ENCODE measurements around the gene ADAM12.

Gene ADAM12

GRCh38 chr10:126013489-126014281 lies 374.6 kb downstream of the ADAM12 start (continued):
- TF ChIP-seq ZNF830 (tag by site-specific recombination; IDR thresholded peaks at IDR 0.05; ENCODE audit: low read depth) (no peak), TSHZ1 (tag by site-specific recombination; IDR thresholded peaks at IDR 0.05; ENCODE audit: borderline replicate concordance) (0 out of 2 replicates have a peak, but pooled peaks have one; percentile 20), ZSCAN16 (tag by site-specific recombination; IDR thresholded peaks at IDR 0.05) (no peak), ZNF394 (tag by site-specific recombination; IDR thresholded peaks at IDR 0.05; ENCODE audit: borderline replicate concordance) (peak; percentile 38; the same call in 1 of the 2 replicates)

GRCh38 chr10:126012485-126012884 lies 375.8 kb downstream of the ADAM12 start:
- Histone ChIP-seq H3K27ac (ENCODE audit: extremely low read depth, low read depth, low read length) (no peak overlapping the region), H3K4me1 (ENCODE audit: control insufficient read depth, insufficient read depth, low read length) (no peaks in the 10 kb centered on the region; the same call in 1 of the 2 replicates), H3K4me3 (ENCODE audit: low read depth, low read length) (no peak overlapping the region), H3K36me3 (ENCODE audit: control insufficient read depth in 2 of 2, insufficient read depth in 1 of 2, low read length in 2 of 2) (no peaks in the 10 kb centered on the region), H3K9me3 (ENCODE audit: control insufficient read depth, insufficient read depth, low read depth, low read length) (no peaks in the 10 kb centered on the region)
- ChIA-PET CTCF (no interaction called here), POLR2A (no interaction called here)
- no peak for TF ChIP-seq ZNF398 (tag by site-specific recombination; IDR thresholded peaks at IDR 0.05)
- TF ChIP-seq ZNF549 (tag by site-specific recombination; IDR thresholded peaks at IDR 0.05) = no peak
- no peak for TF ChIP-seq ZNF366 (tag by site-specific recombination; conservative IDR thresholded peaks at IDR 0.05)
- no peak for TF ChIP-seq ZNF626 (tag by site-specific recombination; IDR thresholded peaks at IDR 0.05)
- no peak for TF ChIP-seq SP3 (tag by site-specific recombination; IDR thresholded peaks at IDR 0.05)
- TF ChIP-seq ZNF610 (tag by site-specific recombination; IDR thresholded peaks at IDR 0.05; ENCODE audit: borderline replicate concordance) = no peak
- TF ChIP-seq ZNF335 (tag by site-specific recombination; conservative IDR thresholded peaks at IDR 0.05) = peak; percentile 59
- no peak for TF ChIP-seq ZNF394 (tag by site-specific recombination; IDR thresholded peaks at IDR 0.05; ENCODE audit: borderline replicate concordance)

- Histone ChIP-seq H3K4me3 (ENCODE audit: low read depth, low read length) (no peak overlapping the region), H3K9me3 (ENCODE audit: control insufficient read depth, insufficient read depth, low read depth, low read length) (no peaks in the 10 kb centered on the region), H3K27ac (ENCODE audit: extremely low read depth, low read depth, low read length) (no peak overlapping the region), H3K4me1 (ENCODE audit: control insufficient read depth, insufficient read depth, low read length) (no peaks in the 10 kb centered on the region; the same call in 1 of the 2 replicates), H3K36me3 (ENCODE audit: control insufficient read depth in 2 of 2, insufficient read depth in 1 of 2, low read length in 2 of 2) (no peaks in the 10 kb centered on the region)
- CTCF ChIA-PET = no interaction called here
- POLR2A ChIA-PET = no interaction called here
- TF ChIP-seq ZNF132 (tag by site-specific recombination; IDR thresholded peaks at IDR 0.05; ENCODE audit: borderline replicate concordance) = no peak
- TF ChIP-seq PRDM1 (tag by site-specific recombination; IDR thresholded peaks at IDR 0.05) = no peak
- no peak for TF ChIP-seq ZIC2 (tag by site-specific recombination; IDR thresholded peaks at IDR 0.05)
- TF ChIP-seq KLF9 (tag by site-specific recombination; IDR thresholded peaks at IDR 0.05; ENCODE audit: low read depth) = no peak
- TF ChIP-seq BCL11B (tag by site-specific recombination; IDR thresholded peaks at IDR 0.05; ENCODE audit: low read depth) = no peak
- TF ChIP-seq ZNF580 (tag by site-specific recombination; IDR thresholded peaks at IDR 0.05) = no peak
- no peak for TF ChIP-seq ZNF311 (tag by site-specific recombination; IDR thresholded peaks at IDR 0.05; ENCODE audit: borderline replicate concordance)
- no peak for TF ChIP-seq ZFP3 (tag by site-specific recombination; IDR thresholded peaks at IDR 0.05; ENCODE audit: low read depth)
- no peak for TF ChIP-seq ZNF280C (tag by site-specific recombination; IDR thresholded peaks at IDR 0.05)
- no peak for TF ChIP-seq ZNF138 (tag by site-specific recombination; IDR thresholded peaks at IDR 0.05; ENCODE audit: borderline replicate concordance)
- no peak for TF ChIP-seq EGR2 (tag by site-specific recombination; IDR thresholded peaks at IDR 0.05; ENCODE audit: low read depth)
- no peak for TF ChIP-seq ZNF776 (tag by site-specific recombination; IDR thresholded peaks at IDR 0.05; ENCODE audit: borderline replicate concordance)
- TF ChIP-seq ZBTB7A (tag by site-specific recombination; IDR thresholded peaks at IDR 0.05; ENCODE audit: low read depth) = no peak
These were observed 376.3 kb downstream of the ADAM12 start for GRCh38 chr10:126011995-126012394.
